Lower leg skin (tissue), 4 donors: ENCODE data around the gene ZNF407. TPM values are rescaled to one million over a fixed set of nuclear protein-coding genes. Genes with fewer than 3 reads are reported as not detected.

Source experiments
- DNase-seq, 2 donors: peaks; one replicate each; pipeline ENCODE4 v3.0.0-alpha.2; 2019; ENCODE audit warnings: low spot score in 2 of 2
- H3K4me3 ChIP-seq: fragments of 200-600 bp; sonication (generic); 2 replicates; pipeline ENCODE4 v1.5.1; 2017; ENCODE audit warnings: mild to moderate bottlenecking, low read depth; ENCODE audit not compliant: poor library complexity, severe bottlenecking
- POLR2A ChIP-seq, 2 donors: fragments of 450-650 bp; IDR thresholded peaks; one replicate each; pipeline ENCODE4 v1.6.1; 2016 to 2017; ENCODE audit warnings: antibody characterized with exemption in 2 of 2, mild to moderate bottlenecking in 1 of 2, moderate library complexity in 1 of 2
- WGBS, 2 donors: methylation state at CpG; one replicate each; pipeline ENCODE4 v1.1.5; 2018; 5-methylcytosine and 5-hydroxymethylcytosine counted together
- intact Hi-C: fragments of 100-400 bp; cut with DNase I; formaldehyde crosslinking; loops from one replicate; pipeline ENCODE4 v1.15.0; 2023; ENCODE audit warnings: low total_unique reads
- total RNA-seq, 4 donors: library from RNA; depleted of rRNA; stranded (reverse); fragments of >200 nt; gene quantifications; one replicate each; pipeline ENCODE4 v1.1.0, GENCODE V29; 2016
- TF ChIP-seq, protein P1 (sequence below), 3 donors: fragments of 450-650 bp; IDR thresholded peaks; one replicate each; pipeline ENCODE4 v1.5.1; 2016; ENCODE audit warnings: antibody characterized with exemption in 3 of 3, mild to moderate bottlenecking in 3 of 3, moderate library complexity in 2 of 3

ZNF407 gene
- total RNA-seq, 4 donors from 2014 or later: 7.0 to 13.9 (median 10.9) TPM

DNA sequence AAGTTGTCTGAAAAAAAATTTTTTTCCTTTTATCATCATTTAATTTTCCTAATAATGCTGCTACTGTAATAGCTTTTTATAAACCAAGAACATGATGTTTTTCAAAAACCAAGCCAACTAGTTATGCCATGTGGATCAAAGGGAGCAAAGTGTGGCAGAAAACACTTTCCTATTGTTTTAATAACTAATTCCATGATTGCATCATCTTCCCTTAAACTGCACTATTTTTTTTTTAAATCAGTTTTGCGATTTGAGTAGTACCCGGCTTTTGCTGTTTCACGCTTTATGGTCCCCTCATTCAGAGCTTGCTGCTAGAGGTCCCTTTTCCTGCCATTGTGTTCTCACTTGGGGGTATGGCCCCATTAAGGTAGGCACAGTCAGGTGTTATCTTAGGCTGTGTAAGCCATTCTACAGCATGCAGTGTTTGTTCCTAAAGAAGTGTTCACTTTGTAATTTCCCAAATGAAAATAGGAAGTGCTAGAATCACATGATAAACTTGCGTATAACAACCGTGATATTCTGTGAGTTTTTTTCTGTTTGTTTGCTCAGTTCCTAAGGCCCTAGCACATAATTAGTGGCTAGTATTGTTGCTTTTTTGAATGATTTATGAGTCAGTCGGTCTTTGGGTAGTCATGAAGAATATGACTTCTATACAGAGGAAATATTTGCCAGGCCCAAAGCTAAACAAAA, 385.4 kb downstream of the ZNF407 start:
- intact Hi-C loops: no loop called here
- no peak for DNase-seq
- WGBS, 2 donors: 75 to 76% methylated on average over 6 of the region's 6 CpGs
- TF ChIP-seq, protein P1, sequence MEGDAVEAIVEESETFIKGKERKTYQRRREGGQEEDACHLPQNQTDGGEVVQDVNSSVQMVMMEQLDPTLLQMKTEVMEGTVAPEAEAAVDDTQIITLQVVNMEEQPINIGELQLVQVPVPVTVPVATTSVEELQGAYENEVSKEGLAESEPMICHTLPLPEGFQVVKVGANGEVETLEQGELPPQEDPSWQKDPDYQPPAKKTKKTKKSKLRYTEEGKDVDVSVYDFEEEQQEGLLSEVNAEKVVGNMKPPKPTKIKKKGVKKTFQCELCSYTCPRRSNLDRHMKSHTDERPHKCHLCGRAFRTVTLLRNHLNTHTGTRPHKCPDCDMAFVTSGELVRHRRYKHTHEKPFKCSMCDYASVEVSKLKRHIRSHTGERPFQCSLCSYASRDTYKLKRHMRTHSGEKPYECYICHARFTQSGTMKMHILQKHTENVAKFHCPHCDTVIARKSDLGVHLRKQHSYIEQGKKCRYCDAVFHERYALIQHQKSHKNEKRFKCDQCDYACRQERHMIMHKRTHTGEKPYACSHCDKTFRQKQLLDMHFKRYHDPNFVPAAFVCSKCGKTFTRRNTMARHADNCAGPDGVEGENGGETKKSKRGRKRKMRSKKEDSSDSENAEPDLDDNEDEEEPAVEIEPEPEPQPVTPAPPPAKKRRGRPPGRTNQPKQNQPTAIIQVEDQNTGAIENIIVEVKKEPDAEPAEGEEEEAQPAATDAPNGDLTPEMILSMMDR (IDR thresholded peaks at IDR 0.05): no peak
- TF ChIP-seq POLR2A (IDR thresholded peaks at IDR 0.05): no peak
- no peak overlapping the region for H3K4me3 ChIP-seq

DNA sequence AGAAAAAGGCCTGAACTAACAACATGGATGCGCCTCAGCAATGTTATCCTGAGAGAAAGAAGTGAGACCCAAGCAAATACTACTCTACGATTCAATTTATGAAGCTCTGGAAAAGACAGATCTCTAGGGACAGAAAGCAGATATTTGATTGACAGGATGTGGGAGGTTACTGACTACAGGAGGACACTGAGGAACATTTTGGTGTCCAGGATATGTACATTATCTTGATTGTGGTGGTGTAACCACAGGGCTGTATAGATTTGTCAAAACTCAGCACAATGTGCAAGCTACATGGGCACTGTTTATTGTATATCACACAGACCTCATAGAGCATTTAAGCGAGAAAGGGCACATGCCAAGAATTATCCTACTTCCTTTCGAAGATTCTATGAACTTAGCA, 391.5 kb downstream of the ZNF407 start:
- TF ChIP-seq, protein P1 (IDR thresholded peaks at IDR 0.05): no peak
- no peak for TF ChIP-seq POLR2A (IDR thresholded peaks at IDR 0.05)
- H3K4me3 ChIP-seq: no peak overlapping the region
- no peak for DNase-seq
- intact Hi-C loops: no loop called here
- 94 to 100% methylated on average over 4 of the region's 4 CpGs for WGBS, 2 donors

DNA sequence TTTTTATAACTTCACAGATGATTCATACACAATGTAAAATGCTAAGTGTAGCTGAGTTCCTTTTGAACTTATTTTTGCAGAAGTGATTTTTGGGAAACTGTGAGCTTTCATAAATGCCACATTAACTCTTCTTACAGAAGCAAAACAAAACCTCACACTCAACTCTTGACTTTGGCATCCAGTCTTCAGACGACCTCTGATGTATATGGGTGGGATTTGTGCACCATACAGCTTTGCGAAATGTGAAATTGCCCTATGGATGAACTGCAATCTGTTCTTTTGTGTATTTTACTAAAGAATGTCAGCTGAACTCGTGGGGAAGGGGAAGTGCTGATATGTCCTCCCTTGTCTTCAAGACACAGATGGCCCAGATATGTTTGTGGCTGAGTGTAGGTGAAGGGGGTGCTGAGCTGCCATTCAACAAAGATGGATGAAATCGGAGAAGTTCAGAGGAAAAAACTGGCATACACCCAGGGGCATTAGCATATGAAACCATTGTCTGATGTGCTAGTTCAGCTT, 393.0 kb downstream of the ZNF407 start:
- H3K4me3 ChIP-seq: no peak overlapping the region
- TF ChIP-seq POLR2A (IDR thresholded peaks at IDR 0.05): no peak
- TF ChIP-seq, protein P1 (IDR thresholded peaks at IDR 0.05): no peak
- DNase-seq: no peak
- WGBS, 2 donors: 57 to 64% methylated on average over 4 of the region's 4 CpGs
- intact Hi-C loops: no loop called here

DNA sequence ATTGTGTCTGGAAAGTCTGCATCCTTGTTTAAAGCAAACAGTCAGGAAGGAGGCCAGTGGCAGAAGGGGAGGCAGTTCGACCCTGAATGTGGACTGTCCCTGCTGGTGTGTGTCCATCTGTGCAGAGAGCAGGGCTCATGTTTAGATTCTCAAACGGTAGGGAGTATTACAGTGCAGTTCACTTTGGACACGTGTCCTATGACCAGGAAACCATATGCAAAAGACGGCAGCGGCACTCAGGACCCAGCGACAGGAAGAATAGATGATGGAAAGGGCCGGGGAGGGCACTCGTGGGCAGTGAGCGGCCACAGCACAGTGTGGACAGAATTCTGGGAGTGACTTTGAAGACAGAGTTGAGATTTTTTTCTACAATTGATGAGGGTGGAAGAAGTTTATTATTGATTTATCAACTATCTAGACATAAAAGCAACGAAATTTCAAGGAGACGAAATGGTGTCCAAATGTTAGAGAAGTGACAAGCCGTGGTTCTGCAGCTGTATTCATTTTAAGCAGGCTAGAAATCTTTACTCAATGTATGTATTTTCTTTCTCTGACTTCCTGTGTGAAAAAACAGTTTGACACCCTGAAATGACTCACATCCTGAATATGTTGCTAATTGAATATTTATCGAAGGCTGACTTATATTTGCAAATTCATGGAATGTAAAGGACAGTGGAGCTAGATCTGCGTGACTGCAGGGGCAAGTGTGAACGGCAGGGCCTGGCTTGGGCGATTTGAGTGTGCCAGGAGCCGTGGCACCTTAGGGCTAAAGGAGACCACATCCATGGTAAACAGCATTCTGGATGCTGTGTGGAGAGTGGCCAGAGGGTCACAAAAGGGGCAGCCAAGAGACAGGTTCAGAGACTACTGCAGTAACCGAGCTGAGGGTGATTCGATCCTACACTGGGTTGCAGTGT, 397.1 kb downstream of the ZNF407 start:
- TF ChIP-seq POLR2A (IDR thresholded peaks at IDR 0.05): no peak
- TF ChIP-seq, protein P1 (IDR thresholded peaks at IDR 0.05): no peak
- no peak for DNase-seq
- no peak overlapping the region for H3K4me3 ChIP-seq
- 71 to 75% methylated on average over 19 of the region's 19 CpGs for WGBS, 2 donors
- intact Hi-C loops: no loop called here

DNA sequence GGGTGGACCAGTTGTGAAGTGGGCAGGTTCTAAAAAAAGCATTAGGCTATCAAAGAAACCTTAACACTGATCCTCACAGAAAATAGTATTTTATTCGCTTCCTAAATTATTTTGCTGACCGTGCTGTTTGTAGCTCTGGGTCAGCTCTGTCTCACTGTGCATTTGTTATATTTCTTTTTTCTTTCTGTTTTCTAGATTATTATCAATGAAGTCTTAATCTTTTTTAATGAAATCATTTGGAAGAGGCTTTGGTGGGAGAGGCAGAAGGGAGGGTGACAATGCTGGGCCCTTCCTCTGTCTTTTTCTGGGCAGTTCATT, 397.7 kb downstream of the ZNF407 start:
- 88 to 90% methylated on average over 2 of the region's 2 CpGs for WGBS, 2 donors
- H3K4me3 ChIP-seq: no peak overlapping the region
- TF ChIP-seq, protein P1 (IDR thresholded peaks at IDR 0.05): no peak
- TF ChIP-seq POLR2A (IDR thresholded peaks at IDR 0.05): no peak
- no peak for DNase-seq
- intact Hi-C loops: no loop called here
